Measurements from ENCODE around the gene ENTPD2.
A peak's percentile ranks its signal among the peaks of the same experiment; 100 is the strongest.

The ENTPD2 gene

GRCh38 chr9:137030006-137030405, 23.9 kb downstream of the ENTPD2 start:
- DNase-seq (ENCODE audit: low spot score), result no peak

GRCh38 chr9:137029058-137029936, 24.6 kb downstream of the ENTPD2 start:
- peak; percentile 86 for DNase-seq (ENCODE audit: low spot score)

- peak; percentile 81 for DNase-seq (ENCODE audit: low spot score)
Measured at GRCh38 chr9:137028263-137029057, 25.4 kb downstream of the ENTPD2 start.

DNA sequence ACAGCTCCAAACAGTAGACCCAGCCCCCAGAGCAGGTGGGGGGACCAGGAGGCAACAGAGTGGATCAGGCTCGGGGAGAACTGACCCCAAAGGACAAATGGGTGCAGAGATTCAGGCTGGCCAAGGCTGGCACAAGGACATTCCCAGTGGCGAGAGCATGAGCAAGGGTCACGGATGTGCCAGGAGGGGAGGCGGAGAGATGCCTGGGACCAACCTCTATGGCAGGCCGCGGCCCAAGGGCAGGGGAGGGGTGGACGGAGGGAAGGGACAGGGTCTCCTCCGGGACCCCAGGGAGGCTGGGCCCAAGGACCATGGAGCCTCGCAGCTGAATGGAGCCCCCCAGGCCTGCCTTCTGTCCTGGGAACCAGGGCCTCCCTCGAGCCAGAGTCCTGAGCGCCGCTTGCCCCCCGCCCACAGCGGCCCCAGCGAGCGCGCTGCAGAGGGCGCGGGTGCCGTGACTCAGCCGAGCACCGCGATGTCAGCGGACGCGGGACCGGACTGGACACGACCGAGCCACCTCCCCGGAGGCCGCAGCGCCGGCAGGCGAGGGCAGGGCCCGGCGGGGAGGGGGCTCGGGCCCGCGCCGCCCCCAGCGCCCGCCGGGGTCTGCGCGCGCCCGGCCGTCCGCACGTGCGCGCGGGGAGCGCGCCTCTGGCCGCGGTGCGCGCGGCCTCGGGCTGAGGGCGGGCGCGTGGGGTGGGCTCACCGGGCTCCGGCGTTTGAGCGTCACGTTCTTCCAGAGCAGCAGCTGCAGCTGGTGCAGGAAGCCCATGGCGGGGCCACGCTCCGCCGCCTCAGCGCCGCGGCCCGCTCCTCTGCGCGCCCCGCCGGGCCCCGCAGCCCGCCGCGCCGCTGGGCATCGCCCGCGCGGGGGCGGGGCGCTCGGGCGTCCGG, 26.2 kb downstream of the ENTPD2 start, which contains the start of gene ABCA2:
TSS of gene ABCA2 (minus strand) at position 869 of the 894 bp plus-strand sequence. CDS start at position 772, 97 bp downstream.
- DNase-seq (ENCODE audit: low spot score), result no peak

DNA sequence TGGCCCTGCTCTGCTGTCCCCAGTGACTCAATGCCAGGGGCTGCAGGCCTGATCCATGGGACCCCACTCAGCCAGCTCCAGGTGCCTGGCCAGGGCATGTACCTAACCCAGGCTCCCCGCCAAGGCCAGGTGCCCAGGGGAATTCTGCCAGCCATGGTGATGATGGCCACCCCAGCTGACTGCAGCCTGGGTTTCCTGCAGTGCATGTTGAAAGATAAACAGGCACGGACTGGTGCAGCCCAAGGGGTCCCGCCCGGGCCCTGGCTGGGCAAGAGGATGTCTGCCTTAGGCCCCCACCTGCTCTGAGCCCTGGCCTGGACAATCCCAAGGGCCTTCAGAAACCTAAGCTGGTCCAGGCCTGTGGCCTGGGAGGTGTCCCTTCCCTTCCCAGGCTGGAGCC, 27.0 kb downstream of the ENTPD2 start:
- DNase-seq (ENCODE audit: low spot score), result no peak

- DNase-seq (ENCODE audit: low spot score), result no peak
Measured at GRCh38 chr9:137026384-137026783, 27.5 kb downstream of the ENTPD2 start.

GRCh38 chr9:137025517-137025966, 28.3 kb downstream of the ENTPD2 start:
- peak; percentile 99 for DNase-seq (ENCODE audit: low spot score)

DNA sequence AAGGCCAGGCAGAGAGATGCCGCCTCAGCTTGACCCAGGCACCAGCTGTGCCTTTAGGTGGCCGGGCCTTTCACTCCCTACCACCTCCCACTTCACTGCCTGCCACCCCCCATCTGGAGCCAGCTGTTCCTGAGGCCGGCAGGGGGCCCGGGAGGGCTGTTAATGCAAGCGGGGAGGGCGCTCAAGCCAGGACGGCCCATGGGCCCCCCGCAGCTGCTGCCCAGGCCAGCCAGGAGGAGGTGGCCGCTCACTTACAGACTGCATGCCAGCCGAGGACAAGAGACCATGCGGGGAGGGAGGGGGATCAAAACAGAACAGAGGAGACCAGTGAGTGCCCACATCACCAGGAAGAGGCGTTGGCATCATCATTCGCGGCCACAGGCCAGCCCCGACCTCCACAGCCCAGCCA, 30.3 kb downstream of the ENTPD2 start:
- DNase-seq (ENCODE audit: low spot score), result peak; percentile 84

- DNase-seq (ENCODE audit: low spot score), result no peak
Measured at GRCh38 chr9:137023157-137023556, 30.7 kb downstream of the ENTPD2 start.

GRCh38 chr9:137022662-137023008, 31.2 kb downstream of the ENTPD2 start:
- no peak for DNase-seq (ENCODE audit: low spot score)

GRCh38 chr9:137021979-137022661, 31.7 kb downstream of the ENTPD2 start:
- DNase-seq (ENCODE audit: low spot score), result peak; percentile 96

DNA sequence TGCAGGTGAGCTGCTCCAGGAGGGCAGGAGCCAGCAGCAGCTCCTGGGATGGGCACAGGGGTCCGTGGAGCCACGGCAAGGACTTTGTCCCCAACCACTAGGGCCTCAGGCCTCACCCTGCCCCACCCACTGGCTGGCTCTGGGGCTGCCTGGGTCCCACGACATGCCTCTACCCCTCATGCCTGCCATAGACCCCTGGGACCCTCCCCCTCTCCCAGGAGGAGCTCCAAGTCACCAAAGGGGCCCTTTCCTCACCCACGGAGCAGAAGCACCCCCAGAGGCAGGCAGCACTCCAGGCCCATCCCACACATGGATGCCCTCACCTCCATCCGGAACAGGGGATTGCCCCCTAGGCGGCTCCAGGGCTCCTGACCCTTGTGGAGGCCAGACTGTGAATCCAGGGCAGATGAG, 32.3 kb downstream of the ENTPD2 start:
- no peak for DNase-seq (ENCODE audit: low spot score)

GRCh38 chr9:137020771-137021567, 32.9 kb downstream of the ENTPD2 start:
- DNase-seq (ENCODE audit: low spot score), result no peak

DNA sequence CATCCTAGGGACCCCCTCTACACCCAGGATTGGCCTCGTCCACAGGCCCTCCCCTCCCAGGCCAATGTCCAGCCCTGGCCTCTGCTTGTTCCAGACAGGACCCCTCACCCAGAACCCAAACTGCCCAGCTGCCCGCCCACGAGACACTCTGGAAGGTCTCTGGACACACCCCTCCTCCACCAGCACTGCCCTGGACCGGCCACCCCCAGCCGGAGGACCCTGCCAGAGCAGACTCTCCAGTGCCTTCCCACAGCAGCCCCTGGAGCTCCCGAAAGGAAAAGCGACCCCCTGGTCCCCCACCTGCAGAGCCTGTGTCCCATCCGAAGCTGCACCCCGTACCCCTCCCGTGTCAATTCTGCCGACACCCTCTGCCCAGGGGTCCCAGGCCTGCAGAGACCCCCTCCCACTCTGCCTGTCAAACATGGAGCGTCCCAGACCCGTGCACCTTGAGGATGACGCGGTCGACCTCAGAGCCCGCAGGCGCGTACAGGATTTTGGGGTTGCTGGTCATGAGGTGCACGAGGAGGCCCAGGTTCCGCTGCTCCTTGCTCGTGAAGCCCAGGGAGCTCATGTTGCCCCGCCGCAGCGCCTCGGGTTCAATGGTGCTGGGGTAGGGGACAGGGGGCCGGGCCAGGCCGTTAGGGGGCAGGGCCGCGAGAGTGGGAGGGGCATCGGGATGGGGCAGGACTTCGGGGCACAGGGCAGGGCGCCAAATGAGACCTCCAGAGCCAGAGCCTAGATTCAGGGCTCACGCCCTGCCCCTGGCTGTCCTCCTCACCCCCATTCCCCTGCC, 33.8 kb downstream of the ENTPD2 start:
- DNase-seq (ENCODE audit: low spot score), result no peak

DNA sequence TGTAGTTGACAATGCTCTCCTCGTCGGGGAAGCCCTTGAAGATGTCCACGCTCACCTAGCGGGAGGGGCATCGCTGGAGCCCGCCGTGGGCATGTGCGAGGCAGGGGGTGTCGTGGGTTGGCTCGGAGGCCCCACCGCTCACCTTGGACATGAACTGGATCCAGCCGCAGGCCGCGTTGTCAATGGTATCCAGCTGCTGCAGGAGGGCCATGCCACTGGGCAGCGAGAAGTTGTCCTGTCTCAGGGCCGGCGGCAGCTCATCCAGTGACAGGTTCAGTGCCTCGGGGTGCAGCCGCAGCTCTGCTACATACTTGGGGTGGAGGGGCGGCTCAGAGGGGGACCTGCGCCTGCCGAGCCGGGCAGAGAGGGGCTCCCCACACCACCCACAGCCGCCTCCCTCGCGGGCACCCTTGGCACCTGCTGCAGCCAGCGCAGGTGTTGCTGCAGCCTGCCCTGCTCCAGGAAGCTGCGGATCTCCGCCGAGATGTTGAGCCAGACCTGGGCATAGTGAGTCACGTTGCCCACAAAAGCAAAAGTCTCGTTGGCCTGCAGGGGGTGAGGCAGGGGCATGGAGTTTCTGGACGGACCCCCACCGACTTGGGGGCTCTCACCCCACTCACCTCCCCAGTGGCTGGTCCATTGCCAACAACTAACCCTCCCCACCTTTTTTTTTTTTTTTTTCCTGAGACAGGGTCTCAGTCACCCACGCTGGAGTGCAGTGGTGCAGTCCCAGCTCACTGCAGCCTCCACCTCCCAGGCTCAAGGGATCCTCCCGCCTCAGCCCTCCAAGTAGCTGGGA, 34.9 kb downstream of the ENTPD2 start:
- DNase-seq (ENCODE audit: low spot score), result no peak

GRCh38 chr9:137017791-137018497, 35.9 kb downstream of the ENTPD2 start:
- no peak for DNase-seq (ENCODE audit: low spot score)

DNA sequence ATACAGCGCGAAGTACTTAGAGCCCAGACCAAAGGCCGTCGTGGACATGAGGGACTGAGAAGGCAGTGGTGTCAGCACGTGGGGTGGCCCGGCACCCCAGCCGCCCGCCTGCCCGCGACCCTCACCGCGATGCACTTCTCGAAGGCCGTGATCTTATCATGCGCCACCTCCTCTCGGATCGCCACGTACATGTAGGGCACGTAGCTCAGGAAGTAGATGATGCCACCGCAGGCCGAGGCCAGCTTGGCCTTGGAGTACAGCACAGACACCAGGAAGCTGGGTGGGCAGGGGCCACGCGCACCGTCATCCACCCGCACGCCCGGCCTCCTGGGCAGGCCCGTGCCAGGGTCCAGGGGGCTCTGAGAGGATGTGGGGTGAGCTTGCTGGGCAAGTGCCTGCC, 36.8 kb downstream of the ENTPD2 start:
- no peak for DNase-seq (ENCODE audit: low spot score)

- DNase-seq (ENCODE audit: low spot score), result no peak
Measured at GRCh38 chr9:137016436-137016835, 37.4 kb downstream of the ENTPD2 start.
